Stimulated activated naive CD4-positive, alpha-beta T cell (primary cell): ENCODE data around the gene GLA.
A peak's percentile ranks its signal among the peaks of the same experiment; 100 is the strongest.

ENCODE experiments used
- DNase-seq, 6 experiments: peaks; one replicate each; lab custom pipeline; 2025; lab: John Stamatoyannopoulos, UW

Gene GLA

DNA sequence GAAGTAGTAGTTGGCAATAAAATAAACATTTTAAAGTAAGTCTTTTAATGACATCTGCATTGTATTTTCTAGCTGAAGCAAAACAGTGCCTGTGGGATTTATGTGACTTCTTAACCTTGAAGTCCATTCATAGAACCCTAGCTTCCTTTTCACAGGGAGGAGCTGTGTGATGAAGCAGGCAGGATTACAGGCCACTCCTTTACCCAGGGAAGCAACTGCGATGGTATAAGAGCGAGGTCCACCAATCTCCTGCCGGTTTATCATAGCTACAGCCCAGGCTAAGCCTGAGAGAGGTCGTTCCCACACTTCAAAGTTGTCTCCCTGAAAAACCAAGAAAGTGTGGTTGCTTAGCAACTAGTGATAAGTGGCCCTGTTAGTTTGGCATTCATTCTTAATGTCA, 9.9 kb downstream of the GLA start:
- no peak for DNase-seq

DNA sequence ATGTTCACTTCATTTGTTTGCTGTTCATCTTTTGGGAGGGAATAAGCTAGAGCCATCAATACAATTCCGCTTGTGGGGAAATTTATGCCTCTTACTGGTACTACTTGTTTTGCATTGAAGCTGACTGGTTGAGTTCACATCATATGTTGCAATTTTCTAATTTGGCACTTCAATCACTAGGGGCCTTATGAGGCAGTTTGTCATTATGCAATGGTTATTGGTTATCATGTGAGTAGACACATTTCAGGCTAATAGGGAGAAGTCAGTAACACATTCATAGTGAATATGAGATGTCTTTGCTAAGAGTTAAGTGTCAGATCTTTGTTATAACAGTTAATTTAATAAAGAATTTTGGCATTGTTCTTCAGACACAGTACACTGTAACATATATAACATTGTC, 11.9 kb downstream of the GLA start:
- DNase-seq, result no peak

DNA sequence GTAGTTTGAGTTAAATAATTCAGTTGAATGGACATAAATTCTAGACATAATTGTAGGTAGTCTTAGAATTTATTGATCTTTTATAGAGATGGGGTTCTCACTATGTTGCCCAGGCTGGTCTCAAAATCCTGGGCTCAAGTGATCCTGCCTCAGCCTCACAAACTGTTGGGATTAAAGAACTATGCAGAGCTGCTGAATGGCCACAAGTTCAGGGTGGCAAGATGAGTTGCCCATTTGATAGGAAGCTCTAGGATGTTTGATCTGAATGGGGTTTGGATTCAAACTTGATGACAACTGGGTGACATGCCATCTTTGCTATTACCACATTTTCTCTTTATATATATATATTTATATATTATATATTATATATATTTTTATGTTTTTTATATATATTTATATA, 13.4 kb downstream of the GLA start:
- DNase-seq, result no peak

DNA sequence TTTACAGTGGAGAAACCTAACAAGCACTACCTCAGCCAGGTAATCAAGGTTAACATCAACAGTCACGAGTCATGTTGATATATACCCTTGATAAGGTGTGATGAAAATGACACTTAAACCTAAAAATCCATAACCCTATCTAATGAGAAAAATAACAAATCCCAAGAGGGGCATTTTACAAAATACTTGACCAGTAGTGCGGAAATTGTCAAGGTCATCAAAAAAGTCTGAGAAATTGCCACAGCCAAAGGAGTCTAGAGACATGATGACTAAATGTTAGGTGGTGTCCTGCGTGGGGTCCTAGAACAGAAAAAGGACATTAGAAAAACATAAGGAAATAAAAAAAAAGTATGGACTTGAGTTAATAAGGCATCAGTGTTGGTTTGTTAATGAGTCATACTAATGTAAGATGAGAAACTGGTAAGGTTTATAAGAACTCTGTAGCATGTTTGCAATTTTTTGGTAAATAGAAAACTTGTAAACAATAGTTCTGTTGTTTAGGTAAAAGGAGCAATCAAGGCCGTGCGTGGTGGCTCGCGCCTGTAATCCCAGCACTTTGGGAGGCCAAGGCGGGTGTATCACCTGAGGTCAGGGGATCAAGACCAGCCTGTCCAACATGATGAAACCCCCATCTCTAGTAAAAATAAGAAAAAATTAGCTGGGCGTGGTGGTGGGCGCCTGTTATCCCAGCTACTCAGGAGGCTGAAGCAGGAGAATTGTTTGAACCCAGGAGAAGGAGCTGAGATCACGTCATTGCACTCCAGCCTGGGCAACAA, 14.0 kb downstream of the GLA start:
- no peak for DNase-seq

DNA sequence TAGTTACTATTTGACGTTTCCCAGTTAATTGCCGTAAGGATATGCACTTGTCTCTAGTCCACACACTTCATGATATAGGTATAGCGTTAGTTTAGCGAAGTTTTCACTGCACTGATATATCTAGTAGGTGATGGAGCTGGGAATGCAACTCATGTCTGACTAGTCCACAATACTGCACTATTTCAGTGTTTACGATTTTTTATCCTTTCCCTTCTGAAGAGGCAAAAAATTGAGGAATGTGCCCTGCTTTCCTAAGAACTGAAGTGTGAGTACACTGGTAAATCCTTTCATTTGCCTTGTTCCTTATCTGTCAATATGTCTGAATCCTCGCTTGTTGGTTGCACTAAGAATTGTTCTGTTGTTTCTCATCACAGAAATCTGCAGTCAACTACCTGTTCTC, 15.9 kb downstream of the GLA start:
- DNase-seq, result no peak

DNA sequence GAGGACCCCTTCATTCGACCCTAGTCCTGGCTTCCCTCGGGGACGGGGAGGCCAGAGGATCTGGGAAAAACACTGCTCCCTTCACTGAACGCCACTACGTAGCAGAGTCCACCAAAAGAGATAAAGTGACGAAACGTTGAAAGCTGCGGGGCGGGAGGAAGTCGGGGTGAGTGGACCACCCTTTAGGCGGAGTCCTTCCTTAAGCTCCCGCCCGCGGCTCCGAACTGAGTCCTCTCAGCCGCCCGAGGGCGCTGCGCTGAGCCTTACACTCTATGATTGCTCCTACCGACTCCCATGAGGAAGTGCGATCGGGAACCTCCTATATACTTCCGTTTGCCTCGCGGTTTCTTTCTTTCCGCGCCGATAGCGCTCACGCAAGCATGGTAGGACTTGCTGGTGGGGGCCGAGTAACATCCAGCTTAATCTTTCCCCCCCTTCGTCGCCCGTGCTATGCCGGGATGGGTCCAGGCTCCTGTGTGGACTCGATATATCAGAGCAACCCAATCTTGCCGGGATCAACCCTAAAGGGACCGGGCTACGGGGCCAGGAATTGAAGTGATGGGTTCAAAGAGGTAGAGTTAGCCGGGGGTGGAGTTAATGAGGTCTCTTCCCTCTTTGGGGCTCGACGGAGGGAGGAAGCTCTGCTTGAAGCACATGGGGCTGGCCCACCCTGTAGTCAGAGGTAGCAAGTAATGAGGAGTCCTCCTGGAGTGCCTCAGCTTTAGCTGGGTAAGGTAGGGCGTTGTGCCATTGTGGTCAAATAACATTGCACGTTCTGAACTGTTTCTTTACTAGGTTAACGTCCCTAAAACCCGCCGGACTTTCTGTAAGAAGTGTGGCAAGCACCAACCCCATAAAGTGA, 16.8 kb downstream of the GLA start, which contains the start of gene RPL36A:
Gene RPL36A (plus strand): TSS at position 348 of the 862 bp plus-strand sequence. CDS start 33 bp downstream, at position 381.
- DNase-seq, result peak; percentile 56 to 73 (median 64)

DNA sequence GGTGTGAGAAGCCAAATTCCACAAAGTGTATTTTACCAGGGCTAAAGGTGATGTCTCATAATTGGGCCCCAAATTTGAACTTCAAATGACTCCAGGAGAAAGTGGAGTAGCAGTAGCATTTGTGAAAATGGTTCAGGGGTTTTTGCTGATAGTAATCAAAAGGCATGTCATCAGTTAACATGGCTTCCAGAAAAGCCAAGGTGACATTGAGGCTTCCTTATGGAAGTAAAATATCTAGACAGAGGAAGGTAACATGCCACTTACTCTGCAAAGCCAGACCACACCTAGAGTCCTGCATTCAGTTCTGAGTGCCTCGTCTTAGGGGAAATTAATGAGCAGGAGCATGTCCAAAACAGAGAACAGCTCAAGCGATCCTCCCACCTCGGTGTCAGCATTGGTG, 19.1 kb downstream of the GLA start:
- DNase-seq, result no peak

DNA sequence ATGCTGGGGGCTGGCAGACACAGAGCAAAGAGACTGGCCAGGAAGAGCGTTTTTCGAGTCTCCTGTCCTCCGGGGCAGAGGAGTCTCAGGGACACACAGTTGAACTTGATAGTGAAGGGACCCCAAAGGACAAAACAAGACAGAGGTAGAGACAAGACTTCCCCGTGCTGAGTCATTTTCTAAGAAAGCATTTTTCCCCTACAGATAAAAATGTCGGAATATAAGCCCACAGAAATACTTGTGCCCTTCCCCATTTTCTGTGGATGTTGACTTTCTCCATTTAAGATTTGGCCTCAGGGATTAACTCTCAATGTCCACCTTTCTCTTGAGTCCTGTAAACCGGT, 21.2 kb downstream of the GLA start:
- DNase-seq, result no peak

DNA sequence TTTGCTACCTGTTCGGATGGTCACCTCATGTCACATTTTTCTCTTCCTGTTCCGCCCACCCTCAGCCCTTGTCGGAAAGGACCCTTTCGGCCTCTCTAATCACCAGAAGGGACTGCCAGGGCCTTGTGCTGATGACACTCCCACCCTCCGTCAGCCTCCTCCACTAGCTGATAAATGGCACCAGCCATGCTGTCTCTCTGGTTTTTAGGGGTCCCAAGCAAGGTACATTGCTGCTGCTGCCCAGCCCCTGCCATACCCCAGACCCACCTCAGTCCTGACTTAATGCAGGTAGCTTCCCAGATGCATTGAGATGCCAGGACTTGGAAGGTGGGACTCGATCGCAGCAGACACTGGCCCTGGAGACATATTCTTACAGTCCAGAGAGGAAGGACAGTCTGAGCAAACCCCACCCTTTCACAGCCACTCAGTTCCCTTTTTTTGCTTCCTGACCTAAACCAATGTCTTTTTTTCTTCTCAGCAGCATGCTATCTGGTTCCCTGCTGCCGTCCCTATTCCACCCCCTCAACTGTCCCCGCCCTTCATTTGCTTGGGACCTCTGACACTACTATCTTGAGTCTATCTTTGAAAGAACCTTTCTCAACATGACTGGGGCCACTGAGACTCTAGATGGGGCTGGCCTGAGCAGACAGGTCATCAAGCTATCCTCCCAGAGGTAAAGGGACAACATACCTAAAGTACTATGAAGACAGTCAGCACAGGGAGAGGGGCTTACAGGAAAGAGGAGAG, 21.8 kb downstream of the GLA start, which contains the start of gene BTK:
Gene BTK (minus strand): TSS at position 397 of the 747 bp plus-strand sequence. CDS start 10,907 bp downstream, outside the sequence.
- DNase-seq, result no peak

DNA sequence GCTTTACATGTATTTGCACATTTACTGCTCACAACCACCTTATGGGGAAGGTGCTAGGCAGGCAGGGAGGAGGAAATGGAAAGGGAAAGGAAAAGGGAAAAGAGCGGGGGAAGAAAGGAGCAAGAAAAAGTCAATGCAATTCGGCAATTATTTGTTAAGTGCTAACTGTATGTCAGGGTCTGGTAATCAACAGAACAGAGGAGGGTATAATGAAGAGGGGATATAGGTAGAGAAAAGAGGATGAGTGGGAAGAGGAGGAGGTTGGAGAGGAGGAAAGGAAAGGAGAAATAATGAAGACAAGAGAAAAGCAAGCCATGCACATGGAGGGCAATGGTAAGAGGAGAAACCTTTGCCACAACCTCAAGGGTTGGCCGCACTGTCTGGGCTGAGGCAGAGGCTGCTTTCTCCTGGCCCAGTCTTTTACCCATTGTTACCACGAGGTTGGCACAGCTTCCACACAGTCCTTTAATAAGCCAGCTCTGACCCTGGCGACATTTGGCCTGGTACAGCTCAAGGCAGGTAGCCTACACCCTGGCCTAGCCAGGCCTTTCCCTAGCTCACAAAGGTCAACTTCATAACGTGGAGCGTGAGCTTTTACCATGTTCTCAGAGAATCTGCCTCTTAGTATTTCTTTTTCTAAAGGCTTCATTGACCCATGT, 22.6 kb downstream of the GLA start:
- DNase-seq, result no peak

DNA sequence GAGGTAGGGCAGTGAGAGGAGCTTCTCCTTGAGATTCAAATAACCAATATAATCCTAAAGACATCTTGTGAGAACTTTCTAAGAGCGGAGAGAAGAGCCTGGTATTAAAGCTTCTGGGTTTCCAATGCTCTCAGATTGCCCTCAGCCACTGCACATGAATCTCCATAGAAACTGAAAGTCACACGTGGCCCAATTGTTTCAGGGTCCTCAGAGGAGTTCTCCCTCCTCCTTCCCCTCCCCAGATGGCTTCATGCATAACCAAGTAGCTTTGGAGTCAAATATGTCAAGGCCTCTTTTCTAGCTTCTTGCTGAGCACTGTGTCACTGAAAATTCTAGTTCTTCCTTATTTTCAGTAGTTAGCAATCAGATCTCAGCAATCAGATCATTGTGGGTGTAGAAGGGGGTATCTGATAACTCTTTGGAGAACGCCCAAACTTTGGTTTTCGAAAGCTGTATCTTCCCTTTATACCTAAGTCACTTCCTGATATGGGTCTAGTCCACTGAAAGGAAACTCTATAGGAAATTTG, 24.0 kb downstream of the GLA start:
- no peak for DNase-seq

DNA sequence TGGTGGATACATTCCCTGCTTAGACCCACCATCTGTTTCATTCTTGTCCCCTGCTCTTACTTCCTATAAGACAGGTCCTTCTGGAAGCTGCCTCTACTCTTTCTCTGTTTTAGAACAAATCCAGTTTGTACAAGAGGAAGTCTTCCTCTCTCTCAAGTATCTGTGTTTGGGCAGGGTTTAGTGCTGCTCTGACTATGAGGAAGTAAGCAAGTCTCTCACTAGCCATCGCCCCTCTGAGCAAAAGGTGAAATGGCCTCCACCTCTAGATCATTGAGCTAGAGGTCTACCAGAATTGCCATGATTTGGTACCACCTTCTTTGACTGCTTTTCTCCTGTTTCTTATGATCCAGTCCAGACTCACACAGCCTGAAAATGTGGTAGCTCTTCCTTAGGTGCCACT, 30.2 kb downstream of the GLA start:
- DNase-seq, result no peak

DNA sequence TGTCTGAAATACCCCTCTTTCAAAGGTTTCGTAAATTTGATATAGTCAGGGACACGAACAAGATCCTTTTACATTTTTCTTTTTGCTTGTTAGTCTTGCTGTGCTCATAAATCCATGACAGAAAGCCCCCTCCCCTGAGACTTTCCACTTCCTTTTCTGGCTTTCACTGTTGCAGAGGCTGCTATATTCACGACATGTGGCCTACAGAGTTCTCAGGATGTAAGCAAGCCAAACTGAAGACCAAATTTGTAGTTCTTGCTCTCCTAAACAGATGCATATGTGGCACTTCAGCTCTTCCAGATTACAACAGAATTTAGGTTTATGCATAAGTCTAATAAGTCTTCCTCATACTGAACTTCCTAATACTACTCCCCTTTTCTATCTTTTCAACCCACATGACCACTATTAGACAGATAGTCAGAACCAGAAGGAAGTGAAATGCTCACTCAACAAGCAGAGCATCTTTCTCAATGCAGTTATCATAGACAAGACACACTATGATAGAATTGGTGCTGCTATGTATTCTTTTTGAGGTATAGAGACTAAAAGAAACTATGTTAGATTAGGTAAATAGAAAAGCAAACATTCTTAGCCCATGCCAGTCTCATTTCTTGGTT, 36.7 kb downstream of the GLA start:
- no peak for DNase-seq

DNA sequence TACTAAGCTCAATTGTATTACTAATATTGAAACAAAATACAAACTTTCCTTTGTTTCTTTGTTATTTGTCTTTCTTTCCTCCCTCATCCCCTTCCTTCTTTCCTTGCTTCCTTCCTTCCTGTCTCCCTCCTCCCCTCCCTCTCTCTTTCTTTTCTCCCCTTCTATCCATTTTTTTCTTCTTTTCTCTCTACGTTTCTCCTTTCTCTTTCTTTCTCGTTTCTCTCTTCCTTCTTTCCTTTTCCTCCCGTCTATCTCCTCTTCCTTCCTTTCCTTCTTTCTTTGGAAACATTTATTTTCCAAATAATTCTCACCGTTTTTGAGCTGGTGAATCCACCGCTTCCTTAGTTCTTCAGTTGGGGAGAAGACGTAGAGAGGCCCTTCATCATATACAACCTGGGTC, 38.0 kb downstream of the GLA start:
- DNase-seq, result no peak

DNA sequence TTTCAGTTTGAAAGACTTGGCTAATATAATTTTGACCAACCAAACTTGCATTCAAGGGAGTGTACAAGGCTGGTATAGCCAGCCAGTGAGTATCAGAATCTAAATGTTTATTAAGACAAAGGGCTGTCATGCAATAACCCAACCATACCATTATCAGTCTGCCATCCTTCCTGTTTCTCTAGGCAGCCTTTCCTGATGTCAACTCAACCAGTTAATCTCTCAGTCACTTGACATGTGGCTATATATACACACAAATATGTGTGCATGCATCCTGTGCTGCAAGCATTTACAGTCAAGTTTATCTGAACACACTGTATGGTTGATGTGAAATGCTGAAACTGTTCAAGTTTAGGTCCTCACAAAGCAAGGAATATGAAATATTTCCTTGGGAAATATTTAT, 38.9 kb downstream of the GLA start:
- no peak for DNase-seq

DNA sequence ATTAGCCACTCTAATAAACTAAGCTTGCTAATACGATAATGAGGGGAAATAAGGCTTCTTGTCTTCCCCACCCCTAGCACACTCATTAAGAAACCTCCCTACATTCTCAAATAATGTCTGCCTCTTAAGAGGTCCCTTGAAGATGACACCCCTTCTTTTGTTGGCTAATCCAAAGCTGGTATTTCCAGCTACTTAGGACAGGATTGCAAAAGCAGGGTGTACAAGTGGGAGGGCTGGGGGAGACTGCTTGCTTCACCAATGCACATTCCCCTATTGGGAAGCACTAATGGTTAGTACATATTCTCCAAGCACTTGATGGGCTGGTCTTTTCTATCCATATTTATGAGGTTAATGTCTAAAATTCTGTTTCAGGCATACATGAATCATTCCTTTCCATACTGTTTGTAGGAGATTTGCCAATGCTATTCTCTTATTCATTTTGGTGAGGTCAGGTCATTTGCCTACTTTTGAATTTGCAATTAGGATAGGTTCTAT, 42.4 kb downstream of the GLA start:
- no peak for DNase-seq

DNA sequence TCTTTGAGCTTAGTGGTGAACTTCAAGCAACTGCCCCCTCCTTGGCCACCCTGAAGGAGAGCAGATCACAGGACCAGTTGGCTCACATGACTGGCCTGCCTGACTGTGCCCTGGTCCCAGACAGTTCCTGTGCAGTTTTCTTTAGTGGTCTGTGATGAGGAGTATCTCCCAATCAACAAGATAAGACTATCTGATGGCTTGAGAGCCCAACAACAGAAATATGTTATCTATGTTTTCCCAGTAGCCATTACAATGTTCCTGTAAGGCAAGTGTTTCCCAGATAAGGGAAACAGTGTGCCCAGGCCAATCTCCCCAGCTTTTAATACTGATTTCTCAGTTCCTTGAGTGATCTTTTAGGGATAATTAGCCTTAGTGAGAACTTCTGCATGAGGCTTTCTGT, 45.0 kb downstream of the GLA start:
- DNase-seq, result no peak

DNA sequence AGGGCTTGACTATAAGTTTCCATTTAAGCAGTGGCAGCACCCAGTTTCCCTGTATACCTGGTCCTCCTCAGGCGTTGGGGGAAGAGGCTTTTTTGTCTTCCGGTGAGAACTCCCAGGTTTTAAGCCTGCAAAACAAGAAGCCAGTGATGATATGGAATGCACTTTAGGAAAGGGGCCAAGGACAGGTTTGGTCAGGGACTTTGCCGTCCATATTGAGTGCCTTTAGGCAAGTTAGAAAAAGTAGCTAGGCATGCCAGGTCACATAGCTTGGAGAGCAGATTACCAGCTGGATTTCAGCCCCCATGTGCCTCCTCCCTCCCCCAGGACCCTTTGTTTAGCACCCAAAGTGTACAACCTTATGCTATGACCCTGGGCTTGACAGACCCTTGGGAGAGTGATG, 45.6 kb downstream of the GLA start:
- no peak for DNase-seq

DNA sequence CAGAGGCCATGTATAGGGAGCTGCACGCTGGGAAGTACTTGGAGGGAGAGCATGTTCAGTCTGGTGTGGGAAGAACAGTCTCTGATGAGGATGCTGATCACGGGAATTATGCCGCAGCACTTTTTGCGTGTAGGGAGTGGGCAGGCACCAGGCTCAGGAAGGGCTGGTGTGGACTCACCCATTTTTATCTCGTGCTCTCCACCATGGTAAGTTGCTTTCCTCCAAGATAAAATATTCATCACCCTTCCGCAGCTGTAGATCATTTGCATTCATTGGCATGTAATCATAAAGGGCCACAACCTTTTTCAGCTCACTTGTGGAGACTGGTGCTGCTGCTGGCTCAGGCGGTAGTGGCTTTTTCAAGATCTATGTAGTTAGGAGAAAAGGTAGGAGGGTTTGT, 47.3 kb downstream of the GLA start:
- DNase-seq, result no peak

DNA sequence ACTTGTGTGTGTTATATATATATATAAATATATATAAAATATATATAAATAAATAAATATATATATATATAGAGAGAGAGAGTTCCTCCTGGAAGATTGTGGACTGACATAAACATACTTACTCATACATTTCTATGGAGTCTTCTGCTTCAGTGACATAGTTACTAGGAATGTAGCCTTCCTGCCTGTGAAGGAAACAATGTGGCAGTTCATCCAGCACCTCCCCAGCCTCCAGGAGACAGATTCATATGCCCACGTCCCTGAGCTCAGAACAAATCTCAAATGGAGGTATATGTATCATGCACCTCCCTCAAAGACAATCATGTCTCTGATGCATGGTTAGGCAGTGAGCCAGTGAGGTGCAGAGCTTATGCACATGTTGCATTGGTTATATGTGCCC, 47.8 kb downstream of the GLA start:
- no peak for DNase-seq

DNA sequence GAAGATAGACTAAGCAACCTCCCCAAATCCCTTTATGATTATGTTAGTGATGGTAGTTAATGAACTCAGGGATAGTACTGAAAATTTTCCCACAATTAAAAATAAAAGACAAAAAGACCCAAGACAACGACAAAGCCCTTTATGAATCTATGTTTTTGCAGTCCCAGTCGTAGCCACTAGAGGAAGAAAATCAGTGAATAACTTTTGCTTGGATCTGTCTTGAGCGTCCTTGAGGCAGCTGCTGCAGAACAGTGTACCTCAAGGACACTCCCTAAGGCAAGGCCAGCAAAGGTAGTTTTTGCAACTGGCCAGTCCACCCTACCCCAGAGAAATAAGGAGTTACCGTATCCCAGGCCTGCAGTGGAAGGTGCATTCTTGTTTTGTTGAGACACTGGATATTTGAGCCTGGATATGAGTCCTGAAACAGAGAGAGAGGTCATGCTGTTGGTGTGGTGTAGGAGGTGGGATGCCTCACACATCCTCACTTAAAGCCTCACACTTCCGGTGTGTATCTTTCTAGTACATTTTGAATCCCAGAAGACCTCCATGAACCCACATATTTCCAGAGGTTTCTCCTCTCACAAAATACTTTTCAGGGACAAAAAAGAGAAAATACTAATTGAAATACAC, 50.4 kb downstream of the GLA start:
- no peak for DNase-seq
